ENCODE data around the gene DUSP9.

The DUSP9 gene

DNA sequence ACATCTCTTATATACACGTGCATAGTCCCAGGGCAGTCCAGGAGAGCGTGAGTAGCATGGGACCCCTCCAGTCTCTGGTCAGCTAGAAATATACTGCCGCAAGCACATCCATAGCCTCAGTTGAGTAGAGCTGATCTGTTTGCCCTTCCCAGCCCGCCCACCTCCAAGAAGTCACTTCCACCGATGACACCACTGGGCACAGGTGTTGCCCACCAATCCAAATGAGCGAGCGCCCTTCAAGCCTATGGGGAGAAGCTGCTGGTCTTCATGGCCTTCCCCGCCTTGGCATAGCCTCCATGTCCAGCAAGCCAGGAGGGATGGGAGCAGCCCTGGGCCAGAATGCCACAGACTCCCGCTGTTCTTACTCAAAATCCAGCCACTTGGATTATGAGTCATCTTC lies 10.2 kb downstream of the DUSP9 start:
- no peak overlapping the region for H3K4me3 ChIP-seq (ENCODE audit: low read depth, low read length)
- TF ChIP-seq, protein P1, sequence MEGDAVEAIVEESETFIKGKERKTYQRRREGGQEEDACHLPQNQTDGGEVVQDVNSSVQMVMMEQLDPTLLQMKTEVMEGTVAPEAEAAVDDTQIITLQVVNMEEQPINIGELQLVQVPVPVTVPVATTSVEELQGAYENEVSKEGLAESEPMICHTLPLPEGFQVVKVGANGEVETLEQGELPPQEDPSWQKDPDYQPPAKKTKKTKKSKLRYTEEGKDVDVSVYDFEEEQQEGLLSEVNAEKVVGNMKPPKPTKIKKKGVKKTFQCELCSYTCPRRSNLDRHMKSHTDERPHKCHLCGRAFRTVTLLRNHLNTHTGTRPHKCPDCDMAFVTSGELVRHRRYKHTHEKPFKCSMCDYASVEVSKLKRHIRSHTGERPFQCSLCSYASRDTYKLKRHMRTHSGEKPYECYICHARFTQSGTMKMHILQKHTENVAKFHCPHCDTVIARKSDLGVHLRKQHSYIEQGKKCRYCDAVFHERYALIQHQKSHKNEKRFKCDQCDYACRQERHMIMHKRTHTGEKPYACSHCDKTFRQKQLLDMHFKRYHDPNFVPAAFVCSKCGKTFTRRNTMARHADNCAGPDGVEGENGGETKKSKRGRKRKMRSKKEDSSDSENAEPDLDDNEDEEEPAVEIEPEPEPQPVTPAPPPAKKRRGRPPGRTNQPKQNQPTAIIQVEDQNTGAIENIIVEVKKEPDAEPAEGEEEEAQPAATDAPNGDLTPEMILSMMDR (conservative IDR thresholded peaks at IDR 0.05; ENCODE audit: low read depth, low read length), result no peak
- no peak for DNase-seq (ENCODE audit: low read depth)

DNA sequence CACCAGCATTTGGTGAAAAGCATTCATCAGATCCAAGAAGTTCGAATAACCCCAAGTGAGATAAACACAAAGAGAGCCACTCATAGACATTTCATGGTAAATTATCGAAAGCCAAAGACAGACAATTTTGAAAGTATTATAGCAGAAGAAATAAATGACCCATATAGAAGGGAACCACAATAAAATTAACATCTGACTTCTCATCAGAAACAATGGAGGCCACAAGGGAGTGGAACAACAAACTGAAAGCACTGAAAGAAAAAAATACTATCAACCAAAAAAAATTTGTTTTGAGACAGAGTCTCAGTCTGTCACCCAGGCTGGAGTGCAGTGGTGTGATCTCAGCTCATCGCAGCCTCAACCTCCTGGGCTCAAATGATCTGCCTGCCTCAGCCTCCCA lies 12.3 kb downstream of the DUSP9 start:
- H3K4me3 ChIP-seq (ENCODE audit: low read depth, low read length), result no peak overlapping the region
- TF ChIP-seq, protein P1 (conservative IDR thresholded peaks at IDR 0.05; ENCODE audit: low read depth, low read length), result no peak
- DNase-seq (ENCODE audit: low read depth), result no peak

GRCh38 chrX:153662266-153662665 lies 15.3 kb downstream of the DUSP9 start:
- H3K4me3 ChIP-seq (ENCODE audit: low read depth, low read length), result no peak overlapping the region
- TF ChIP-seq, protein P1 (conservative IDR thresholded peaks at IDR 0.05; ENCODE audit: low read depth, low read length), result peak; percentile 59
- DNase-seq (ENCODE audit: low read depth), result peak; percentile 39

DNA sequence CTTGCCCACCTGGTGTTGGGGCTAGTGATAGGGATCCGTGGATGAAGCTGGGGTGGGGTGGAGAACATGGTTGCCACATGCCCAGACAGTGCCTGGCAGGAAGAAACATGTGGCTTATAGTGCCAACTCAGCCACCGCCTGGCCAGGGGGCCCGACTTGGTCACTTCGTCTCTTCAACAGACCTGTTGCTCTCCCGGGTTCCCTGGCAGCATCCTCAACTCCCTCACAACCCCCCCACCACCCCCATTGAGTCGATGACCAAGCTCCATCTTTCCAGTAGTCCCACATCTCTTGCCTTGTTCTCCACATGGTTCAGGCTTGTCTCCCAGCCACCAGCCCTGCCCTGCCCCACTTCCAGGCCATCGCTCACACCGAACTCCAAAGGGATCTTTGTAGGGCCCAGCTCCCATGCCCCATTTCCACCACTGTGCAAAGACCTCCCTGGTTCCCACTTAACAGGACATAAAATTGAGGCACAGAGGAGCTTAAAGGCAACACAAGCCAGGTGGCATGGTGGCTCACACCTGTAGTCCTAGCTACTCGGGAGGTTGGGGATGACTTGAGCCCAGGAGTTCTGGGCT lies 18.8 kb downstream of the DUSP9 start:
- TF ChIP-seq, protein P1 (conservative IDR thresholded peaks at IDR 0.05; ENCODE audit: low read depth, low read length), result no peak
- no peak overlapping the region for H3K4me3 ChIP-seq (ENCODE audit: low read depth, low read length)
- DNase-seq (ENCODE audit: low read depth), result no peak

- no peak for DNase-seq (ENCODE audit: low read depth)
- TF ChIP-seq, protein P1 (conservative IDR thresholded peaks at IDR 0.05; ENCODE audit: low read depth, low read length), result no peak
- no peak overlapping the region for H3K4me3 ChIP-seq (ENCODE audit: low read depth, low read length)
Measured at GRCh38 chrX:153667281-153667955, 20.4 kb downstream of the DUSP9 start.

DNA sequence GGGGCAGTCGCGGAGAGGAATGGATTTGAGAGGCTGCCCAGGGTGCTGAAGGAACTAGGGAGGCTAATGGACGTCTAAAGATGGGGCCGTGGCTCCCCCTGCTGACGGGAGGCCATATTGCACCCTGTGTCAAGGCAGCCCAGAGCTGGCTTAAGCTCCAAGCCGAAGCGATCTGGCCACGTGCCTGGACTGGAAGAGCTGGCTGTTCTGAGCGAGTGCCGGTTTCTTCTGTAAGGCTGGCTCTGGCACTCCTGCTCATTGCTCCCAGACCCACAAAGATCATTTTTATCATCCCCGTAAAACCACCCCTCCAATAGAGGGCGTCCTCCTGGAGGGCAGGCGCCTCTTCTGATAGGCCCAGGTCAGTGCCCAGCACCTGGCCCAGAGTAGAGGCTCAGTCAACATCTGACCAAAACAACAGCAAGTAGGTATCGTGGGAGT lies 21.0 kb downstream of the DUSP9 start:
- TF ChIP-seq, protein P1 (conservative IDR thresholded peaks at IDR 0.05; ENCODE audit: low read depth, low read length), result peak; percentile 78
- no peak overlapping the region for H3K4me3 ChIP-seq (ENCODE audit: low read depth, low read length)
- DNase-seq (ENCODE audit: low read depth), result peak; percentile 87
